A549 (cell line): Measurements from ENCODE around the gene DIS3L2. TPM values are rescaled to one million over a fixed set of nuclear protein-coding genes. Genes with fewer than 3 reads are reported as not detected.
"Not testable (repeated sequence)": the region's sequence is repeated elsewhere in the genome, so short reads cannot be mapped to it uniquely, and the experiment has no call there.

ENCODE experiments used
- ATAC-seq, 2 experiments: fragments of 200-7000 bp in 1 of 2; fragments of >200 bp in 1 of 2; cut with Nextera tagmentation in 1 of 2; cut with Tn5 transposase in 1 of 2; 3 replicates each; pipeline versions ENCODE4 v1.8.0 to v1.9.1; 2018 to 2020; ENCODE audit warnings: mild to moderate bottlenecking in 1 of 2, moderate library complexity in 1 of 2
- CTCF ChIA-PET: fragments of 300-600 bp; sonication (Branson Sonifier 250); formaldehyde crosslinking; extraction: SDS; loops from one replicate; lab custom pipeline; 2021; ENCODE audit warnings: antibody characterized with exemption, inconsistent platforms; lab: Yijun Ruan, JAX
- POLR2A ChIA-PET: fragments of 350-600 bp; formaldehyde crosslinking; extraction: SDS; loops from one replicate; lab custom pipeline; 2021; ENCODE audit warnings: antibody characterized with exemption, inconsistent platforms; lab: Yijun Ruan, JAX
- DNase-seq, 2 experiments: peaks; one replicate each; pipeline versions ENCODE4 v3.0.0 to v3.0.0-alpha.2; 2011 to 2016; ENCODE audit warnings: low read depth in 1 of 2, low spot score in 1 of 2
- FAIRE-seq: peaks from 2 replicates; lab custom pipeline; 2011; peaks lifted over from hg19 to GRCh38; lab: Jason Lieb, UNC
- H3K27ac ChIP-seq, 2 experiments: fragments of >200 bp; sonication (Bioruptor Twin); formaldehyde crosslinking; 3 replicates each; pipeline ENCODE4 v1.5.1; 2016 to 2017
- H3K4me1 ChIP-seq: fragments of >200 bp; sonication (Bioruptor Twin); formaldehyde crosslinking; 3 replicates; pipeline ENCODE4 v1.6.1; 2016
- H3K4me2 ChIP-seq: fragments of >200 bp; sonication (Bioruptor Twin); formaldehyde crosslinking; 3 replicates; pipeline ENCODE4 v1.6.1; 2016
- H3K4me3 ChIP-seq: fragments of >200 bp; sonication (Bioruptor Twin); formaldehyde crosslinking; 3 replicates; pipeline ENCODE4 v1.5.1; 2016
- H3K9me3 ChIP-seq: fragments of >200 bp; sonication (Bioruptor Twin); formaldehyde crosslinking; 3 replicates; pipeline ENCODE4 v1.6.1; 2016
- BHLHE40 ChIP-seq: IDR thresholded peaks from 2 replicates; pipeline ENCODE4 v1.6.1; 2012; ENCODE audit warnings: low read depth, low read length, inconsistent platforms
- CBX2 ChIP-seq: fragments of 200-600 bp; sonication (generic); IDR thresholded peaks from 2 replicates; pipeline ENCODE4 v1.6.1; 2016; ENCODE audit warnings: low read depth, mild to moderate bottlenecking, borderline replicate concordance
- CBX8 ChIP-seq: fragments of 200-600 bp; sonication (generic); IDR thresholded peaks from 2 replicates; pipeline ENCODE4 v1.6.1; 2016
- ELK1 ChIP-seq: fragments of 150-350 bp; IDR thresholded peaks from 2 replicates; pipeline ENCODE4 v1.6.1; 2014; ENCODE audit warnings: low read depth, mild to moderate bottlenecking, low read length
- EP300 ChIP-seq, 2 experiments: fragments of >200 bp; sonication (Bioruptor Twin); formaldehyde crosslinking; IDR thresholded peaks; 2 replicates in 1 of 2; 3 replicates in 1 of 2; pipeline ENCODE4 v1.6.1; 2016 to 2017
- FOXS1 ChIP-seq: fragments of 250-450 bp; sonication (Bioruptor Pico); IDR thresholded peaks from 2 replicates; pipeline ENCODE4 v1.5.0; 2020; ENCODE audit warnings: mild to moderate bottlenecking, moderate library complexity
- KDM1A ChIP-seq: fragments of 200-600 bp; sonication (generic); IDR thresholded peaks from 2 replicates; pipeline ENCODE4 v1.6.1; 2016; ENCODE audit warnings: low read depth, mild to moderate bottlenecking
- NPAS2 ChIP-seq: fragments of 250-450 bp; sonication (Bioruptor Pico); IDR thresholded peaks from 2 replicates; pipeline ENCODE4 v1.8.0; 2022; ENCODE audit warnings: mild to moderate bottlenecking, moderate library complexity, borderline replicate concordance
- RCOR1 ChIP-seq: fragments of 150-350 bp; IDR thresholded peaks from 2 replicates; pipeline ENCODE4 v1.6.1; 2014; ENCODE audit warnings: antibody characterized with exemption, low read length, low read depth
- TFCP2L1 ChIP-seq: fragments of 250-450 bp; sonication (Bioruptor Pico); IDR thresholded peaks from 2 replicates; pipeline ENCODE4 v1.5.0; 2021; ENCODE audit warnings: mild to moderate bottlenecking
- ZC3H11A ChIP-seq: fragments of 450-650 bp; IDR thresholded peaks from 2 replicates; pipeline ENCODE4 v1.6.1; 2014; ENCODE audit warnings: antibody characterized with exemption, mild to moderate bottlenecking
- ZFP36 ChIP-seq: fragments of 450-650 bp; IDR thresholded peaks from 2 replicates; pipeline ENCODE4 v1.6.1; 2014; ENCODE audit warnings: borderline replicate concordance; ENCODE audit not compliant: partially characterized antibody
- WGBS: methylation state at CpG from one replicate; pipeline ENCODE4 v1.1.6; 2017; ENCODE audit errors: missing lambda C conversion rate; 5-methylcytosine and 5-hydroxymethylcytosine counted together
- polyA plus RNA-seq, 4 experiments: library from polyadenylated mRNA; depleted of rRNA in 3 of 4; stranded (reverse); fragments of >200 nt; fragmentation: RNase III in 1 of 4; extraction: RNeasy Plus Mini Kit Qiagen cat#74134 plus additional on column Dnase treatment in 1 of 4; gene quantifications; 2 replicates in 3 of 4; 3 replicates in 1 of 4; pipeline ENCODE4 v1.2.3, GENCODE V29; 2011 to 2017
- TF ChIP-seq, protein P1 (sequence below): fragments of 200-600 bp; sonication (generic); IDR thresholded peaks from 2 replicates; pipeline ENCODE4 v1.6.1; 2016; ENCODE audit warnings: antibody characterized with exemption, mild to moderate bottlenecking, moderate library complexity
- TF ChIP-seq, protein P2 (sequence below): fragments of >200 bp; sonication (Bioruptor Twin); formaldehyde crosslinking; IDR thresholded peaks from 2 replicates; pipeline ENCODE4 v1.6.1; 2016

The DIS3L2 gene
- polyA plus RNA-seq, 2 of the 4 experiments (the other 2 are of a cell fraction) = 14.9 to 15.4 TPM

DNA sequence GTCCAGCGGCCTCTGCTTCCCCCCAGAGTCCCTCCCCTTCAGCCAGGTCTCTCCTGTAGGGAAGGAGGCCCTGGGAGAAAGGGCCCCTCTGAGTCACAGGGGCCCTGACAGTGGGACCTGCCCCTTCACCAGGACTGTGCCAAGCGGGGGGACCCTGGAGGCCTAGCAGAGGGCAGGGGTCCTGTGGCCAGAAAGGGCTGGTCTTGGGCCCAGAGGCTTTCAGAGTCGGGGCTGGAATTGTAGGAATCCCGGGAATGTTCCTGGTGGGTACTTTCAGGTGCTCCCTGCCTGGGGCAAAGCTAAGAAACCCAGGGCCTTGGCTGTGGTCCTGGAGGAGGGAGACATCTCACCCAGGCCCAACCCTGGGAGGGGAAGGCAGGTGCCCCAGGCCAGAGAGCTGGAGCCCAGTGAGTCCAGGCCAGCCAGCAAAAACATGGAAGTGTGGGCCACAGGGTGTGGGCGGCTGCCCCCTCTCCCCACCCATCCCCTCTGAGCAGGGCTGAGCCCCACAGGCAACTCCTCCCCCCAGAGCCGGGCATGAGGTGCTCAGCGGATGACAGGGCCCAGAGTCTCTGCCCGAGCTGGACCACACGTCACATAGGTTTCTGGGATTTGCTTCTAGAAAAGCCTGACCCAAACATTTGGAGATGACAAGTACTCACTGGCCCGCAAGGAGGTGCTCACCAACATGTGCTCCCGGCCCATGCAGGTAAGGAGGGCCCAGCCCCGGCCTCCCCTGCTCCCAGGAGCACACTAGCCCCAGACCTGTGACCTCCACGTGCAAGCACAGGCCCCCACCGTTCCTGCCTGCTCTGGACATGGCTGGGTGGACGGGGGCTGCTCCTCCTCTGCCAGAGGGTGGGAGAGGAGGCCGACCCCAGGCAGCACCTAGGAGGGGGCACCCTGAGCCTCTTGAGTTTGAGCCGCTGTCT lies 368.8 kb downstream of the DIS3L2 start:
- no peak overlapping the region for H3K4me3 ChIP-seq
- no peak for TF ChIP-seq BHLHE40
- TF ChIP-seq ZFP36 = no peak
- no peak for TF ChIP-seq RCOR1
- TF ChIP-seq EP300 (IDR thresholded peaks at IDR 0.05) = no peak
- no peak for TF ChIP-seq TFCP2L1 (CRISPR knock-in tag)
- TF ChIP-seq CBX2 = no peak
- TF ChIP-seq KDM1A = no peak
- TF ChIP-seq FOXS1 (CRISPR knock-in tag) = no peak
- no peak for TF ChIP-seq NPAS2 (CRISPR knock-in tag)
- no peak for TF ChIP-seq ELK1
- TF ChIP-seq, protein P1, sequence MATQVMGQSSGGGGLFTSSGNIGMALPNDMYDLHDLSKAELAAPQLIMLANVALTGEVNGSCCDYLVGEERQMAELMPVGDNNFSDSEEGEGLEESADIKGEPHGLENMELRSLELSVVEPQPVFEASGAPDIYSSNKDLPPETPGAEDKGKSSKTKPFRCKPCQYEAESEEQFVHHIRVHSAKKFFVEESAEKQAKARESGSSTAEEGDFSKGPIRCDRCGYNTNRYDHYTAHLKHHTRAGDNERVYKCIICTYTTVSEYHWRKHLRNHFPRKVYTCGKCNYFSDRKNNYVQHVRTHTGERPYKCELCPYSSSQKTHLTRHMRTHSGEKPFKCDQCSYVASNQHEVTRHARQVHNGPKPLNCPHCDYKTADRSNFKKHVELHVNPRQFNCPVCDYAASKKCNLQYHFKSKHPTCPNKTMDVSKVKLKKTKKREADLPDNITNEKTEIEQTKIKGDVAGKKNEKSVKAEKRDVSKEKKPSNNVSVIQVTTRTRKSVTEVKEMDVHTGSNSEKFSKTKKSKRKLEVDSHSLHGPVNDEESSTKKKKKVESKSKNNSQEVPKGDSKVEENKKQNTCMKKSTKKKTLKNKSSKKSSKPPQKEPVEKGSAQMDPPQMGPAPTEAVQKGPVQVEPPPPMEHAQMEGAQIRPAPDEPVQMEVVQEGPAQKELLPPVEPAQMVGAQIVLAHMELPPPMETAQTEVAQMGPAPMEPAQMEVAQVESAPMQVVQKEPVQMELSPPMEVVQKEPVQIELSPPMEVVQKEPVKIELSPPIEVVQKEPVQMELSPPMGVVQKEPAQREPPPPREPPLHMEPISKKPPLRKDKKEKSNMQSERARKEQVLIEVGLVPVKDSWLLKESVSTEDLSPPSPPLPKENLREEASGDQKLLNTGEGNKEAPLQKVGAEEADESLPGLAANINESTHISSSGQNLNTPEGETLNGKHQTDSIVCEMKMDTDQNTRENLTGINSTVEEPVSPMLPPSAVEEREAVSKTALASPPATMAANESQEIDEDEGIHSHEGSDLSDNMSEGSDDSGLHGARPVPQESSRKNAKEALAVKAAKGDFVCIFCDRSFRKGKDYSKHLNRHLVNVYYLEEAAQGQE = no peak
- no peak for TF ChIP-seq CBX8
- TF ChIP-seq, protein P2, sequence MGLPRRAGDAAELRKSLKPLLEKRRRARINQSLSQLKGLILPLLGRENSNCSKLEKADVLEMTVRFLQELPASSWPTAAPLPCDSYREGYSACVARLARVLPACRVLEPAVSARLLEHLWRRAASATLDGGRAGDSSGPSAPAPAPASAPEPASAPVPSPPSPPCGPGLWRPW = no peak
- no peak for TF ChIP-seq ZC3H11A
- TF ChIP-seq, all 56 proteins: peak for 0
- Histone ChIP-seq H3K4me1 (no peaks in the 10 kb centered on the region), H3K27ac (no peak overlapping the region), H3K4me2 (no peak overlapping the region), H3K9me3 (no peaks in the 10 kb centered on the region)
- DNase-seq = no peak
- 88% methylated on average over 10 of the region's 17 CpGs for WGBS
- CTCF ChIA-PET = interaction anchor here (0.8 to 11.8 kb wide), 8 partner anchors 98 to 430 kb away, joined by 3 to 154 read pairs (median 3); partner anchors contain the start of gene NPPC
- POLR2A ChIA-PET = no interaction called here
- no peak for FAIRE-seq
- no peak for ATAC-seq

GRCh38 chr2:232331061-232331460 lies 369.5 kb downstream of the DIS3L2 start:
- ATAC-seq, H3K4me3 ChIP-seq, H3K9me3 ChIP-seq, H3K4me1 ChIP-seq, H3K27ac ChIP-seq, FAIRE-seq, POLR2A ChIA-PET, H3K4me2 ChIP-seq, DNase-seq: not testable (repeated sequence)
- CTCF ChIA-PET = interaction anchor here (0.9 to 8.6 kb wide), 4 partner anchors 108 to 431 kb away, joined by 3 to 75 read pairs (median 4); no protein-coding TSS in a partner anchor
- WGBS = 100% methylated on average over 3 of the region's 11 CpGs

DNA sequence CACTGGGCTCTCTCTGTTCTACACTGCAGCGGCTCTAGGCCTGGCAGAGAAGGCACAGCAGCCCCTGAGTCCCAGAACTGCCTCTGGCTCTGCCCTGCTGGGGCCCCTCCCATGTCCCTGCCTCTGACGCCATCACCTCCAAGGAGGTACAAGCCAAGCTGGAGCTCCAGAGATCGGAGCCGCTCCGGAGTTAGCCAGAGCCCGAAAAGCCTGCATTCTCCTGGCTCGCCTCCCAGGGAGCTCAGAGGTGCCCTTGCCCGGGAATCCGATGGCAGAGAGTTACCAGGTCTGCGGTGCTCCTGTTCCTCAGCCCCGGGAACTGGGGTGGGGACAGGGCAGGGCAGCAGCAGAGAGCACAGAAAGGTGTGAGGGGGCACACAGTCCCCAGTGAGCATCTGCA lies 370.1 kb downstream of the DIS3L2 start:
- FAIRE-seq, H3K27ac ChIP-seq, H3K4me2 ChIP-seq, DNase-seq, H3K4me1 ChIP-seq, ATAC-seq, H3K9me3 ChIP-seq, H3K4me3 ChIP-seq, POLR2A ChIA-PET: not testable (repeated sequence)
- WGBS = no CpG with 5 or more reads among the region's 11 CpGs
- CTCF ChIA-PET = interaction anchor here (1.8 to 3.1 kb wide), 3 partner anchors 108 to 431 kb away, joined by 3 to 6 read pairs (median 6); no protein-coding TSS in a partner anchor

- WGBS = 84% methylated on average over 14 of the region's 26 CpGs
- FAIRE-seq, ATAC-seq: not testable (repeated sequence)
These were observed 370.9 kb downstream of the DIS3L2 start for GRCh38 chr2:232332244-232332939.

More at GRCh38 chr2:232332244-232332939, 370.9 kb downstream of the DIS3L2 start:
- H3K9me3 ChIP-seq, H3K27ac ChIP-seq, H3K4me2 ChIP-seq, DNase-seq, H3K4me3 ChIP-seq, H3K4me1 ChIP-seq, POLR2A ChIA-PET: not testable (repeated sequence)
- CTCF ChIA-PET = interaction anchor here (1.2 to 2.3 kb wide), 6 partner anchors 9 to 432 kb away, joined by 3 to 6 read pairs (median 4); no protein-coding TSS in a partner anchor
